NB4 (cell line): Measurements from ENCODE around the gene UBE2U.

Experiments used
- DNase-seq: peaks from one replicate; pipeline ENCODE4 v3.0.0; 2010; ENCODE audit warnings: low read depth
- H3K4me3 ChIP-seq: one replicate; pipeline ENCODE4 v1.5.1; 2011; ENCODE audit warnings: mild to moderate bottlenecking, low read depth, low read length, moderate library complexity
- MYC ChIP-seq: IDR thresholded peaks from 2 replicates; pipeline ENCODE4 v1.6.1; 2011; ENCODE audit warnings: low read depth, low read length
- POLR2A ChIP-seq: IDR thresholded peaks from 2 replicates; pipeline ENCODE4 v1.6.1; 2011; ENCODE audit warnings: mild to moderate bottlenecking; ENCODE audit not compliant: insufficient read length; ENCODE audit errors: extremely low read depth
- TF ChIP-seq, protein P1 (sequence below): IDR thresholded peaks from one replicate; pipeline ENCODE4 v1.5.1; 2012; ENCODE audit warnings: low read depth, low read length
- TF ChIP-seq, protein P2 (sequence below): IDR thresholded peaks from 2 replicates; pipeline ENCODE4 v1.6.1; 2011; ENCODE audit warnings: low read depth, low read length

UBE2U gene

DNA sequence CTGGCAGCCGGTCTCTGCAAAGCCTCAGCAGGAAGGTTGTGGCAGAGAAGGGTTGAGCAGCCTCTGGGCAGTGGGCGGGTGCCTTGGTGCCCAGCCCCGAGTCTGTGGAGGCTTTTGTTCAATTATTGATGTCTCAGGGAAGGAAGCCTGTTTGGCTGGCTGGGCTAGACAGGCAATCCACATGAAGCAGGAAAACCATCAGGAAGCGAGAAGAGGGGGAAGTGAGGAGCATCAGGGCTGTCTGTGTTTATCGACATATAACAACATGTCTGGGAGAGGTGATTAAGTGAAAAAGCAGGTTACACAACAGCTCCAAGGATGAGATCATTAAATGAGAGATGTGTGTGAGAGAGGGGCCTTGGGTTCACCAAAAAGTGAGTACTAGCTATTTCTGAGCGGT, 105.4 kb downstream of the UBE2U start:
- TF ChIP-seq MYC = no peak
- TF ChIP-seq, protein P1, sequence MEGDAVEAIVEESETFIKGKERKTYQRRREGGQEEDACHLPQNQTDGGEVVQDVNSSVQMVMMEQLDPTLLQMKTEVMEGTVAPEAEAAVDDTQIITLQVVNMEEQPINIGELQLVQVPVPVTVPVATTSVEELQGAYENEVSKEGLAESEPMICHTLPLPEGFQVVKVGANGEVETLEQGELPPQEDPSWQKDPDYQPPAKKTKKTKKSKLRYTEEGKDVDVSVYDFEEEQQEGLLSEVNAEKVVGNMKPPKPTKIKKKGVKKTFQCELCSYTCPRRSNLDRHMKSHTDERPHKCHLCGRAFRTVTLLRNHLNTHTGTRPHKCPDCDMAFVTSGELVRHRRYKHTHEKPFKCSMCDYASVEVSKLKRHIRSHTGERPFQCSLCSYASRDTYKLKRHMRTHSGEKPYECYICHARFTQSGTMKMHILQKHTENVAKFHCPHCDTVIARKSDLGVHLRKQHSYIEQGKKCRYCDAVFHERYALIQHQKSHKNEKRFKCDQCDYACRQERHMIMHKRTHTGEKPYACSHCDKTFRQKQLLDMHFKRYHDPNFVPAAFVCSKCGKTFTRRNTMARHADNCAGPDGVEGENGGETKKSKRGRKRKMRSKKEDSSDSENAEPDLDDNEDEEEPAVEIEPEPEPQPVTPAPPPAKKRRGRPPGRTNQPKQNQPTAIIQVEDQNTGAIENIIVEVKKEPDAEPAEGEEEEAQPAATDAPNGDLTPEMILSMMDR = no peak
- TF ChIP-seq, protein P2, sequence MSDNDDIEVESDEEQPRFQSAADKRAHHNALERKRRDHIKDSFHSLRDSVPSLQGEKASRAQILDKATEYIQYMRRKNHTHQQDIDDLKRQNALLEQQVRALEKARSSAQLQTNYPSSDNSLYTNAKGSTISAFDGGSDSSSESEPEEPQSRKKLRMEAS = no peak
- TF ChIP-seq POLR2A = no peak
- DNase-seq = no peak
- H3K4me3 ChIP-seq = no peak overlapping the region

DNA sequence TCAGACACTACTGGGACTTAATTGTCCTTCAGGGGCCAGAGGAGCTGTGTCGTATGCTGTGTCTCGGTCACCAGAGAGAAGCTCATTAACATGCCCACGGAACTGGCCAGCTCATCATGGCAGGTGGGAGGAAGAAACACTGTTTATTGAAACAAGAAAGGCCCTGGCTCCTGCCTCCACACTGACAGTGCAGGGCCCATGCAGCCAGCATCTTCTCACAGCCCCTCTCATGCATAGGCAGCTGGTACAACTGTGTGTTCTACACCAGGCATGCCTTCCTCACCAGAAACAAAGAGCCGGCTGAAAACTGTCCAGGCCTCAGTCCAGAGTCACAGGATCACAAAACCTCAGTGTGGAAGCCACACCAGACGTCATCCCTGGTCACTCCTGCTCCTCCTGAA, 106.0 kb downstream of the UBE2U start:
- TF ChIP-seq, protein P2 = no peak
- no peak for TF ChIP-seq POLR2A
- no peak for TF ChIP-seq MYC
- TF ChIP-seq, protein P1 = no peak
- DNase-seq = no peak
- H3K4me3 ChIP-seq = no peak overlapping the region

DNA sequence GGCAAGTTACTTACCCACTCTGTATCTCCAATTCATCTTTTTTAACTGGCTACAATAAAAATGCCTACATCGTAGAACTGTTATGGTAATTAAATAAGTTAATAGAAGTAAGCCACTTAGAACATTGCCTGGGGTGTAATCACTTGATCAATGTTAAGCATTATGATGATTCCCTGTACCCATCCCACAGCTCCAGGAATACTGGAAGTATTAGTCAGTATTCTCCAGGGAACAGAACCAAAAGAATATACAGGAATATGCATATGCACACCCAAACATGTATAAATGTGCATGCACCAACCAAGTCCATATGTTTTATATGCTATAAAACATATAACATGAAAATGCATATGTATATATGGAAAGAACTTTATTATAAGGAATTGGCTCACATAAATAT, 107.3 kb downstream of the UBE2U start:
- no peak for TF ChIP-seq POLR2A
- TF ChIP-seq, protein P1 = no peak
- no peak for TF ChIP-seq MYC
- TF ChIP-seq, protein P2 = no peak
- DNase-seq = no peak
- H3K4me3 ChIP-seq = no peak overlapping the region

DNA sequence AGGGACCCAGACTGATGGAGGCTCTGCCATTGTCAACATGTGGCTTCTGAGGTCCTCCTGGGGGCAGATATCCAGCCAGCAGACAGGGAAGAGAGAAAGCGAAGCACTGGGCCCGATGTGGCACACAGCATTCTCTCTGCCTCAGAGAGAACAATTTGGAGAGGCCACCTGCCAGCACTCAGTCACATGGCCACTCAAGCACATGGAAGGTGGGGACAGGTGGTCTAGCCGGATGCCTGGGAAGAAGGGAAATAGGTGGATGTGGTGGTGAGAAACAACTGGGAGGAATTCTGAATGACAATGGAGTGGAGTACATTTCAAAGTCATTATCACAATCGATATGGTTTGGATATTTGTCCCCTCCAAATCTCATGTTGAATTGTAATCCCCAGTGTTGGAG, 109.0 kb downstream of the UBE2U start:
- no peak overlapping the region for H3K4me3 ChIP-seq
- TF ChIP-seq POLR2A = no peak
- no peak for TF ChIP-seq MYC
- TF ChIP-seq, protein P2 = no peak
- TF ChIP-seq, protein P1 = no peak
- no peak for DNase-seq

DNA sequence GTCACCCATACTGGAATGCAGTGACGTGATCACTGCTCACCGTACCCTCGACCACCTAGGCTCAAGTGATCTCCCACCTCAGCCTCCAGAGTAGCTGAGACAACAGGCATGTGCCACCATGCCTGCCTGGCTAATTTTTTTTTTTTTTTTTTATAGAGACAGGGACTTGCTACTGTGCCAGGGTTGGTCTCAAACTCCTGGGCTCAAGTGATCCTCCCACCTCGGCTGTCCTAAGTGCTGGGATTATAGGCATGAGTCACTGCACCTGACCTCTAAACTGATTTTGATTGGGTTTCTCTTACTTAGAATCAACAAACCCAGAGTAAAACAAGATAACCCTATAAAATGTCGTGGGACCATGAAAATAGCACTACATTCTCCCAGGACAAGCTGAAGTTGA, 112.0 kb downstream of the UBE2U start:
- TF ChIP-seq, protein P1 = no peak
- TF ChIP-seq, protein P2 = no peak
- TF ChIP-seq MYC = no peak
- TF ChIP-seq POLR2A = no peak
- no peak for DNase-seq
- no peak overlapping the region for H3K4me3 ChIP-seq
